SK-N-MC (cell line): Measurements from ENCODE around the gene EI24.

ENCODE experiments used
- EZH2 ChIP-seq: fragments of 200-600 bp; sonication (generic); IDR thresholded peaks from one replicate; pipeline ENCODE4 v1.6.1; 2017; ENCODE audit warnings: antibody characterized with exemption
- POLR2AphosphoS5 ChIP-seq: IDR thresholded peaks from 2 replicates; pipeline ENCODE4 v1.6.1; 2012; ENCODE audit warnings: mild to moderate bottlenecking, low read depth, low read length, borderline replicate concordance

- no peak for TF ChIP-seq EZH2
- no peak for TF ChIP-seq POLR2AphosphoS5
Measured at GRCh38 chr11:125570952-125571351, 1.7 kb downstream of the EI24 start.
